ENCODE measurements around the gene MRPS6. TPM values are rescaled to one million over a fixed set of nuclear protein-coding genes. Genes with fewer than 3 reads are reported as not detected.

Gene MRPS6
- total and polyA plus RNA-seq, 2 of the 13 experiments (the other 11 are each of a cell fraction or from before 2014, with no cell fraction given), result 14.2 to 26.9 TPM

GRCh38 chr21:34023691-34024373 is 49.5 kb upstream of the MRPS6 start:
- Histone ChIP-seq H2AFZ (ENCODE audit: low read length) (no peak overlapping the region), H3K9ac (ENCODE audit: insufficient read depth, low read depth, low read length) (no peak overlapping the region), H3K9me3 (ENCODE audit: low read length) (no peaks in the 10 kb centered on the region), H3K4me2 (ENCODE audit: low read depth, low read length) (no peak overlapping the region), H3K4me1 (ENCODE audit: insufficient read depth, low read length) (peaks cover 40% of the 10 kb centered on the region), H3K36me3 (replicated peaks in 1 of 2; ENCODE audit: control insufficient read depth in 1 of 2, insufficient read depth in 2 of 2, low read length in 2 of 2) (no peaks in the 10 kb centered on the region), H3K27ac (ENCODE audit: extremely low read length, insufficient read depth, low read length) (no peak overlapping the region), H3K4me3 (replicated peaks in 1 of 3; ENCODE audit: insufficient read depth in 1 of 3, low read depth in 2 of 3, low read length in 3 of 3) (no peak overlapping the region), H4K20me1 (ENCODE audit: insufficient read depth, low read length) (no peaks in the 10 kb centered on the region), H3K79me2 (ENCODE audit: insufficient read depth, low read length) (no peaks in the 10 kb centered on the region), H3K27me3 (ENCODE audit: control insufficient read depth in 1 of 2, insufficient read depth in 2 of 2, low read length in 2 of 2) (no peaks in the 10 kb centered on the region; a peak in 2 of 5 replicates)
- DNase-seq (ENCODE audit: low spot score), result no peak
- intact Hi-C loops (cut with micrococcal nuclease; ENCODE audit: unreplicated experiment) (no loop called here), in situ Hi-C loops (cut with HindIII; ENCODE audit: extremely low pct_ligation_motif_present, low pct_unique_long_range_greater_than_20kb) (no loop called here)
- no peak for FAIRE-seq
- no TSS peak for BruUV-seq (replicated peaks)
- CTCF ChIA-PET (ENCODE audit: low intra/inter-chr PET ratio, low total read pairs), result no interaction called here
- ATAC-seq, result no peak
- POLR2A ChIA-PET, result no interaction called here
- 13% methylated on average over 8 of the region's 8 CpGs for WGBS (ENCODE audit: low lambda C conversion rate)
- TF ChIP-seq EP300 (IDR thresholded peaks at IDR 0.05; ENCODE audit: low read depth in 2 of 2, low read length in 2 of 2) (peak in 1 of 2 experiments; percentile 49; a peak in 1 of 4 replicates), EP300 (CRISPR knock-in tag; IDR thresholded peaks at IDR 0.05; ENCODE audit: borderline replicate concordance) (no peak), ZBTB49 (CRISPR knock-in tag; IDR thresholded peaks at IDR 0.05; ENCODE audit: borderline replicate concordance) (no peak)

DNA sequence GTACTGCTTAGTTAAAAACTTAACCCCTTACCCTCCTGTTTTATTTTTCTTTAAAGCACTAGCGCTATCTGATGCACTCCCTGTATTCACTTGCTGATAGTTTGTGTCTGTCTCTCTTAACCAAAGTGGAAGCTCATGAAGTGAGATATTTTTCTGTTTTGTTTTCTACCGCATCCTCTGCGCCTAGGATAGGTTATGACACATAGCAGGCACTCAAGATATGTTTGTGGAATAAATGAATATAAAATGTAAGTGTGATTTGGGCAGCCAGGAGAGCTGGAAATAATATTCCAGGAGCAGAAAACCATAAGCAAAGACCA is 49.0 kb upstream of the MRPS6 start:
- CTCF ChIA-PET (ENCODE audit: low intra/inter-chr PET ratio, low total read pairs), result no interaction called here
- Histone ChIP-seq H3K9me3 (ENCODE audit: low read length) (no peaks in the 10 kb centered on the region), H3K9ac (ENCODE audit: insufficient read depth, low read depth, low read length) (no peak overlapping the region), H3K79me2 (ENCODE audit: insufficient read depth, low read length) (no peaks in the 10 kb centered on the region), H3K4me3 (replicated peaks in 1 of 3; ENCODE audit: insufficient read depth in 1 of 3, low read depth in 2 of 3, low read length in 3 of 3) (no peak overlapping the region), H3K27ac (ENCODE audit: extremely low read length, insufficient read depth, low read length) (no peak overlapping the region), H2AFZ (ENCODE audit: low read length) (no peak overlapping the region), H3K4me2 (ENCODE audit: low read depth, low read length) (no peak overlapping the region), H4K20me1 (ENCODE audit: insufficient read depth, low read length) (no peaks in the 10 kb centered on the region), H3K27me3 (ENCODE audit: control insufficient read depth in 1 of 2, insufficient read depth in 2 of 2, low read length in 2 of 2) (no peaks in the 10 kb centered on the region; a peak in 2 of 5 replicates), H3K4me1 (ENCODE audit: insufficient read depth, low read length) (peaks cover 35% of the 10 kb centered on the region), H3K36me3 (replicated peaks in 1 of 2; ENCODE audit: control insufficient read depth in 1 of 2, insufficient read depth in 2 of 2, low read length in 2 of 2) (no peaks in the 10 kb centered on the region)
- no peak for DNase-seq (ENCODE audit: low spot score)
- POLR2A ChIA-PET, result interaction anchor here (1.0 kb wide), 1 partner anchor 11 kb away, joined by 3 read pairs; no protein-coding TSS in a partner anchor
- ATAC-seq, result no peak
- FAIRE-seq, result no peak
- BruUV-seq (replicated peaks), result no TSS peak
- 88% methylated on average over 3 of the region's 3 CpGs for WGBS (ENCODE audit: low lambda C conversion rate)
- intact Hi-C loops (cut with micrococcal nuclease; ENCODE audit: unreplicated experiment) (no loop called here), in situ Hi-C loops (cut with HindIII; ENCODE audit: extremely low pct_ligation_motif_present, low pct_unique_long_range_greater_than_20kb) (no loop called here)
- TF ChIP-seq ZNF224 (CRISPR knock-in tag; IDR thresholded peaks at IDR 0.05), result no peak
- TF ChIP-seq CEBPG (CRISPR knock-in tag; IDR thresholded peaks at IDR 0.05), result no peak
- no peak for TF ChIP-seq NPAS2 (CRISPR knock-in tag; IDR thresholded peaks at IDR 0.05; ENCODE audit: borderline replicate concordance)
- TF ChIP-seq ZBTB4 (CRISPR knock-in tag; IDR thresholded peaks at IDR 0.05; ENCODE audit: borderline replicate concordance), result no peak
- no peak for TF ChIP-seq ZNF441 (CRISPR knock-in tag; IDR thresholded peaks at IDR 0.05; ENCODE audit: borderline replicate concordance)
- no peak for TF ChIP-seq HMG20B (CRISPR knock-in tag; conservative IDR thresholded peaks at IDR 0.05)
- no peak for TF ChIP-seq CBX5 (CRISPR knock-in tag; IDR thresholded peaks at IDR 0.05; ENCODE audit: borderline replicate concordance)
- TF ChIP-seq ZNF34 (CRISPR knock-in tag; IDR thresholded peaks at IDR 0.05; ENCODE audit: borderline replicate concordance), result no peak
- no peak for TF ChIP-seq ZNF768 (CRISPR knock-in tag; IDR thresholded peaks at IDR 0.05)
- TF ChIP-seq NRL (CRISPR knock-in tag; IDR thresholded peaks at IDR 0.05; ENCODE audit: borderline replicate concordance), result no peak
- no peak for TF ChIP-seq ZNF629 (CRISPR knock-in tag; conservative IDR thresholded peaks at IDR 0.05)

Measured in HepG2 (cell line).